Skin of body (tissue), 2 donors: Measurements from ENCODE around the gene WDR38. TPM values are rescaled to one million over a fixed set of nuclear protein-coding genes. Genes with fewer than 3 reads are reported as not detected.

Experiments used
- DNase-seq: peaks from one replicate; lab custom pipeline; 2025; lab: John Stamatoyannopoulos, UW
- total RNA-seq: library from RNA; depleted of rRNA; stranded (reverse); fragments of >200 nt; gene quantifications from one replicate; pipeline ENCODE4 v1.2.3, GENCODE V29; 2014

WDR38 gene
- total RNA-seq, result not detected

GRCh38 chr9:124852829-124853531 lies at the start of gene WDR38:
WDR38 (plus strand) TSS chr9:124853460; CDS start chr9:124853532, 72 bp downstream.
- peak; percentile 59 for DNase-seq

GRCh38 chr9:124803911-124804310 lies 49.3 kb upstream of the WDR38 start:
- no peak for DNase-seq

GRCh38 chr9:124805186-124805585 lies 48.1 kb upstream of the WDR38 start:
- DNase-seq, result no peak

GRCh38 chr9:124808246-124808956 lies 44.9 kb upstream of the WDR38 start:
- DNase-seq, result no peak

- no peak for DNase-seq
These were observed 44.0 kb upstream of the WDR38 start for GRCh38 chr9:124809211-124809610.

- DNase-seq, result no peak
These were observed 43.3 kb upstream of the WDR38 start for GRCh38 chr9:124809741-124810500.

GRCh38 chr9:124810663-124811355 lies 42.5 kb upstream of the WDR38 start:
- peak; percentile 68 for DNase-seq

GRCh38 chr9:124812441-124812876 lies 40.8 kb upstream of the WDR38 start:
- peak; percentile 75 for DNase-seq

GRCh38 chr9:124813041-124813440 lies 40.2 kb upstream of the WDR38 start:
- DNase-seq, result no peak

GRCh38 chr9:124813501-124814163 lies 39.6 kb upstream of the WDR38 start:
- DNase-seq, result no peak

GRCh38 chr9:124814164-124814535 lies 39.1 kb upstream of the WDR38 start:
- no peak for DNase-seq

- no peak for DNase-seq
These were observed 37.7 kb upstream of the WDR38 start for GRCh38 chr9:124815601-124816000.

GRCh38 chr9:124818431-124819281 lies 34.6 kb upstream of the WDR38 start:
- no peak for DNase-seq

- DNase-seq, result no peak
These were observed 32.3 kb upstream of the WDR38 start for GRCh38 chr9:124820698-124821623.

- DNase-seq, result peak; percentile 20
These were observed 24.5 kb upstream of the WDR38 start for GRCh38 chr9:124828489-124829333.

- DNase-seq, result no peak
These were observed 24.0 kb upstream of the WDR38 start for GRCh38 chr9:124829334-124829669.

- DNase-seq, result no peak
These were observed 22.7 kb upstream of the WDR38 start for GRCh38 chr9:124830593-124830992.
